Ectodermal cell (in vitro differentiated cells): ENCODE results near the gene GSTM5.

Experiments used
- H3K27ac ChIP-seq: 2 replicates; pipeline ENCODE4 v1.7.0; 2013; ENCODE audit warnings: mild to moderate bottlenecking, low read depth, low read length; ENCODE audit not compliant: insufficient read depth, poor library complexity, severe bottlenecking
- H3K27me3 ChIP-seq: 2 replicates; pipeline ENCODE4 v1.7.0; 2013; ENCODE audit warnings: mild to moderate bottlenecking, low read length; ENCODE audit not compliant: insufficient read depth, control insufficient read depth, poor library complexity, severe bottlenecking
- H3K36me3 ChIP-seq: one replicate; pipeline ENCODE4 v1.7.0; 2013; ENCODE audit warnings: low read length; ENCODE audit not compliant: control insufficient read depth, insufficient read depth
- H3K4me1 ChIP-seq: one replicate; pipeline ENCODE4 v1.7.0; 2013; ENCODE audit warnings: low read length; ENCODE audit not compliant: control insufficient read depth, insufficient read depth
- H3K4me3 ChIP-seq: 2 replicates; pipeline ENCODE4 v1.7.0; 2013; ENCODE audit warnings: low read depth, low read length, control low read depth; ENCODE audit not compliant: insufficient read depth
- H3K9me3 ChIP-seq: 2 replicates; pipeline ENCODE4 v1.7.0; 2013; ENCODE audit warnings: mild to moderate bottlenecking, low read length, moderate library complexity; ENCODE audit not compliant: control insufficient read depth
- WGBS, 2 experiments: methylation state at CpG; one replicate each; pipeline ENCODE4 v1.1.7; 2013; ENCODE audit warnings: missing lambda C conversion rate in 2 of 2; 5-methylcytosine and 5-hydroxymethylcytosine counted together

Gene GSTM5

GRCh38 chr1:109716121-109716520 is 4.1 kb downstream of the GSTM5 start:
- H3K4me1 ChIP-seq = no peaks in the 10 kb centered on the region
- H3K27ac ChIP-seq = no peak overlapping the region
- H3K36me3 ChIP-seq = no peaks in the 10 kb centered on the region
- no peaks in the 10 kb centered on the region for H3K9me3 ChIP-seq
- H3K4me3 ChIP-seq = no peak overlapping the region
- WGBS, 2 experiments = 96 to 98% methylated on average over 3 of the region's 3 CpGs
- no peaks in the 10 kb centered on the region for H3K27me3 ChIP-seq

- 92 to 95% methylated on average over 3 of the region's 3 CpGs for WGBS, 2 experiments
- Histone ChIP-seq H3K36me3 (no peaks in the 10 kb centered on the region), H3K9me3 (no peaks in the 10 kb centered on the region), H3K27ac (no peak overlapping the region), H3K4me3 (no peak overlapping the region), H3K4me1 (no peaks in the 10 kb centered on the region), H3K27me3 (no peaks in the 10 kb centered on the region)
These were observed 4.6 kb downstream of the GSTM5 start for GRCh38 chr1:109716570-109717090.

GRCh38 chr1:109717729-109718128 is 5.7 kb downstream of the GSTM5 start:
- H3K9me3 ChIP-seq = no peaks in the 10 kb centered on the region
- H3K4me1 ChIP-seq = no peaks in the 10 kb centered on the region
- no peak overlapping the region for H3K4me3 ChIP-seq
- H3K27me3 ChIP-seq = no peaks in the 10 kb centered on the region
- H3K27ac ChIP-seq = no peak overlapping the region
- 91 to 93% methylated on average over 5 of the region's 5 CpGs for WGBS, 2 experiments
- H3K36me3 ChIP-seq = no peaks in the 10 kb centered on the region

- no peaks in the 10 kb centered on the region for H3K27me3 ChIP-seq
- WGBS, 2 experiments = 87 to 88% methylated on average over 2 of the region's 2 CpGs
- H3K9me3 ChIP-seq = no peaks in the 10 kb centered on the region
- no peaks in the 10 kb centered on the region for H3K4me1 ChIP-seq
- H3K4me3 ChIP-seq = no peak overlapping the region
- no peak overlapping the region for H3K27ac ChIP-seq
- H3K36me3 ChIP-seq = no peaks in the 10 kb centered on the region
These were observed 6.4 kb downstream of the GSTM5 start for GRCh38 chr1:109718495-109718894.

GRCh38 chr1:109719337-109719837 is 7.3 kb downstream of the GSTM5 start:
- H3K27me3 ChIP-seq = no peaks in the 10 kb centered on the region
- H3K4me3 ChIP-seq = no peak overlapping the region
- 93 to 100% methylated on average over 5 of the region's 5 CpGs for WGBS, 2 experiments
- H3K27ac ChIP-seq = no peak overlapping the region
- H3K9me3 ChIP-seq = no peaks in the 10 kb centered on the region
- no peaks in the 10 kb centered on the region for H3K36me3 ChIP-seq
- no peaks in the 10 kb centered on the region for H3K4me1 ChIP-seq

GRCh38 chr1:109721042-109721441 is 9.0 kb downstream of the GSTM5 start:
- no peaks in the 10 kb centered on the region for H3K4me1 ChIP-seq
- no peaks in the 10 kb centered on the region for H3K36me3 ChIP-seq
- WGBS, 2 experiments = 87 to 90% methylated on average over 4 to 5 of the region's 5 CpGs
- no peaks in the 10 kb centered on the region for H3K27me3 ChIP-seq
- H3K27ac ChIP-seq = no peak overlapping the region
- no peaks in the 10 kb centered on the region for H3K9me3 ChIP-seq
- H3K4me3 ChIP-seq = no peak overlapping the region

- 91 to 93% methylated on average over 1 of the region's 1 CpG for WGBS, 2 experiments
- H3K4me1 ChIP-seq = no peaks in the 10 kb centered on the region
- no peaks in the 10 kb centered on the region for H3K27me3 ChIP-seq
- no peak overlapping the region for H3K27ac ChIP-seq
- H3K4me3 ChIP-seq = no peak overlapping the region
- H3K9me3 ChIP-seq = no peaks in the 10 kb centered on the region
- no peaks in the 10 kb centered on the region for H3K36me3 ChIP-seq
These were observed 9.9 kb downstream of the GSTM5 start for GRCh38 chr1:109721971-109722370.

- H3K27me3 ChIP-seq = no peaks in the 10 kb centered on the region
- no peak overlapping the region for H3K4me3 ChIP-seq
- no peaks in the 10 kb centered on the region for H3K4me1 ChIP-seq
- no peaks in the 10 kb centered on the region for H3K9me3 ChIP-seq
- WGBS, 2 experiments = 89 to 90% methylated on average over 5 to 6 of the region's 7 CpGs
- no peaks in the 10 kb centered on the region for H3K36me3 ChIP-seq
- no peak overlapping the region for H3K27ac ChIP-seq
These were observed 11.0 kb downstream of the GSTM5 start for GRCh38 chr1:109722908-109723691.

GRCh38 chr1:109724933-109725332 is 12.9 kb downstream of the GSTM5 start:
- Histone ChIP-seq H3K27ac (no peak overlapping the region), H3K4me3 (no peak overlapping the region), H3K27me3 (no peaks in the 10 kb centered on the region), H3K9me3 (no peaks in the 10 kb centered on the region), H3K4me1 (no peaks in the 10 kb centered on the region), H3K36me3 (no peaks in the 10 kb centered on the region)
- 92 to 96% methylated on average over 4 of the region's 5 CpGs for WGBS, 2 experiments

- Histone ChIP-seq H3K36me3 (no peaks in the 10 kb centered on the region), H3K4me3 (no peak overlapping the region), H3K27ac (no peak overlapping the region), H3K9me3 (no peaks in the 10 kb centered on the region), H3K27me3 (no peaks in the 10 kb centered on the region), H3K4me1 (no peaks in the 10 kb centered on the region)
- 94% methylated on average over 4 of the region's 4 CpGs for WGBS, 2 experiments
These were observed 13.5 kb downstream of the GSTM5 start for GRCh38 chr1:109725510-109725909.
